GM08714 (cell line): Measurements from ENCODE around the gene OTOA.
"Not testable (repeated sequence)": the region's sequence is repeated elsewhere in the genome, so short reads cannot be mapped to it uniquely, and the experiment has no call there.

Experiments
- H3K4me3 ChIP-seq: fragments of 200-500 bp; sonication (Bioruptor generic); 2 replicates; pipeline ENCODE4 v1.5.1; 2014; ENCODE audit warnings: mild to moderate bottlenecking, low read length, inconsistent platforms
- ZNF274 ChIP-seq: IDR thresholded peaks from 2 replicates; pipeline ENCODE4 v1.6.1; 2012; ENCODE audit warnings: mild to moderate bottlenecking, low read depth, low read length

Gene OTOA

GRCh38 chr16:21663889-21664647, at the start of gene OTOA:
TSS of gene OTOA (plus strand) at chr16:21663968. CDS start at chr16:21678515, 14,547 bp downstream.
- TF ChIP-seq ZNF274: no peak
- no peak within 1 kb of the TSS for H3K4me3 ChIP-seq

DNA sequence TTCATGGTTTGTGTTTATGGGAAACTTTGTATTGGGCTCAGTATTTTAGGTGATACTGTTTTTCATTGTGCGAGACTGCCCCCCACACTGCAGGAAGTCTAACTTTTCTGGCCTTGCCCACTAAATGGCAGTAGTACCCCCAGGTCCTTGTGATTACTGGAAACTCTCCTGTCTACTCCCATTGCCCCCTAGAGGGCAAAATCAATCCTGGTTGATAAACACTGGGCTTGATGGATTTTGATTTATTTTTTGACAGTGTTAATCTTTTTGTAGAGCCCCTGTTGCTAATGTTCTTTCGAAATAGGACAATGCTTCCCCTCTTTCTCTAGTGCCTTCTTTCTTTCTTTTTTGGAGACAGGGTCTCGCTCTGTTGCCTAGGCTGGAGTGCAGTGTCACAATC, 48.9 kb upstream of the OTOA start:
- H3K4me3 ChIP-seq: no peak overlapping the region
- TF ChIP-seq ZNF274: no peak

- no peak for TF ChIP-seq ZNF274
- H3K4me3 ChIP-seq: no peak overlapping the region
These were observed 46.2 kb upstream of the OTOA start for GRCh38 chr16:21617607-21618006.

- no peak for TF ChIP-seq ZNF274
These were observed 45.5 kb upstream of the OTOA start for GRCh38 chr16:21618281-21618680.

GRCh38 chr16:21619765-21620425, 43.9 kb upstream of the OTOA start:
- no peak for TF ChIP-seq ZNF274
- H3K4me3 ChIP-seq: no peak overlapping the region

More at GRCh38 chr16:21618281-21618680, 45.5 kb upstream of the OTOA start:
- H3K4me3 ChIP-seq: no peak overlapping the region

GRCh38 chr16:21620592-21620991, 43.2 kb upstream of the OTOA start:
- H3K4me3 ChIP-seq: no peak overlapping the region

GRCh38 chr16:21622545-21622944, 41.2 kb upstream of the OTOA start:
- TF ChIP-seq ZNF274: no peak
- no peak overlapping the region for H3K4me3 ChIP-seq

More at GRCh38 chr16:21620592-21620991, 43.2 kb upstream of the OTOA start:
- no peak for TF ChIP-seq ZNF274

GRCh38 chr16:21625026-21625425, 38.7 kb upstream of the OTOA start:
- no peak for TF ChIP-seq ZNF274
- H3K4me3 ChIP-seq: no peak overlapping the region

- no peak for TF ChIP-seq ZNF274
These were observed 37.0 kb upstream of the OTOA start for GRCh38 chr16:21626659-21627277.

GRCh38 chr16:21628121-21628726, 35.5 kb upstream of the OTOA start:
- no peak overlapping the region for H3K4me3 ChIP-seq
- TF ChIP-seq ZNF274: no peak

More at GRCh38 chr16:21626659-21627277, 37.0 kb upstream of the OTOA start:
- H3K4me3 ChIP-seq: no peak overlapping the region

DNA sequence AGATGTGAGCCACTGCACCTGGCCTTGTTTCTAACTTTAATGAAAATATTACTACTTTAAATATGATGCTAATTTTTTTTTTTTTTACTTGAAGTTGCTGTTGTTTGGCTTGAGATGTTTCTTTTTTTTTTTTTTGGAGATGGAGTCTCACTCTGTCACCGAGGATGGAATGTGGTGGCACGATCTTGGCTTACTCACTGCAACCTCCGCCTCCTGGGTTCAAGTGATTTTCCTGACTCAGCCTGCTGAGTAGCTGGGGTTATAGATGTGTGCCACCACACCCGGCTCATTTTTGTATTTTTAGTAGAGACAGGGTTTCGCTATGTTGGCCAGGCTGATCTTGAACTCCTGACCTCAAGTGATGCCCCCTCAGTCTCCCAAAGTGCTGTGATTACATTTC, 35.0 kb upstream of the OTOA start:
- H3K4me3 ChIP-seq: no peak overlapping the region
- TF ChIP-seq ZNF274: no peak

DNA sequence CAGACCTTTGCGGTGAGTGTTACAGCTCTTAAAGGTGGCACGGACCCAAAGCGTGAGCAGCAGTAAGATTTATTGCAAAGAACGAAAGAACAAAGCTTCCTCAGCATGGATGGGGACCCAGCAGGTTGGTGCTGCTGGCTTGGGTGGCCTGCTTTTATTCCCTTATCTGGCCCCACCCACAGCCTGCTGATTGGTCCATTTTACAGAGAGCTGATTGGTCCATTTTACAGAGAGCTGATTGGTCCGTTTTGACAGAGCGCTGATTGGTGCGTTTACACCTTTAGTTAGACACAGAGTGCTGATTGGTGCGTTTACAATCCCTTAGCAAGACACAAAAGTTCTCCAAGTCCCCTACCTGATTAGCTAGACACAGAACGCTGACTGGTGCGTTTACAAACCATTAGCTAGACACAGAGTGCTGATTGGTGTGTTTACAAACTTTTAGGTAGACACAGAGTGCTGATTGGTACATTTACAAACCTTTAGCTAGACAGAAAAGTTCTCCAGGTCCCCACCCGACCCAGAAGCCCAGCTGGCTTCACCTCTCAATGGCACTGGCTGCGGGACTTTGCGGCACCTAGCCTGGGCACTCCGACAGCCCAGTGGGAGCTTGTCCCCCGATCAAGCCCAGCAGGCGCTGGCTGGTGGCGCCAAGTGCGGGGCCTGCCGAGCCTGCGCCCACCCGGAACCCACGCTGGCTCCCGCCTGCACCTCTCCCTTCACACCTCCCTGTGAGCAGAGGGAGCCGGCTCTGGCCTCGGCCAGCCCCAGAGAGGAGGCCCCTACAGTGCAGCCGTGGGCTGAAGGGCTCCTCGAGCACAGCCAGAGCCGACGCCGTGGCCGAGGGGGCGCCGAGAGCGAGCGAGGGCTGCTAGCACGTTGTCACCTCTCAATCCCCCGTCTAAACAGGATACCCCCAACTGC, 33.9 kb upstream of the OTOA start:
- H3K4me3 ChIP-seq: not testable (repeated sequence)

DNA sequence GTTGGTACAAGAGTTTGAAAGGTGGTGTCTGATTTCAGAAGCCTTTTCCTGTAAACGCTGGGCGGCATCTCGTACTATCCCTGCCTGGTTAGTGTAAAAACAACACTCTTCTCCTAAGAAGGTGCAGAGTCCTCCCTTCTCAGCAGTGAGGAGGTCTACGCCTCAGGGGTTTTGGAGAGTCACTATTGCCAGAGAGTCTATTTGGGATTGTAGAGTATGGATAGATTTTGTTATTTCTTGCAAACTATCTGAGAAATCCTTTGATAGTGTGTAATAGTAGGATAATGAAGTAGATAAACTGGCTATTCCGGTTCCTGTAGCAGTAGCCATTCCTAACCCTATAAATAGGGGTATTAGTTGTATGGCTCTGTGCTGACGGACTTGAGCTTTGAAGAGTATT, 32.9 kb upstream of the OTOA start:
- H3K4me3 ChIP-seq: not testable (repeated sequence)

DNA sequence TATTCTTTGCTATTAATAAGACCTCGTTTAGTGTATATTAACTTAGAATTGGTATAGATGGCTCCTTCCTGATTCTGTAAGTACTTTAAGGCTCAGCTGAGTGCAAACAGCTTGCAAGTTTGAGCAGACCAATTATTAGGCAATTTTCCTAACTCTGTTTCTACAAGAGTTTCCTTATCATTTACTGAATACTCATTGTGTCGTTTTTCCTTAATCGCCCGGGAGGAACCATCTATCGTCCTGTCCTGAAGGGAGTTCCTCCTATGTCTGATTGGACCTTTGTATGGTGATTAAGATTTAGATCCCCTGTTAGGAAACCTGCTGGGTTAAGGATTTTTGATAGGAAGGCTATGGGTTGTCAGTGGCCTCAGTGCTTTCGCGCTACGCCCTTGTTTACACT, 32.4 kb upstream of the OTOA start:
- not testable (repeated sequence) for H3K4me3 ChIP-seq

GRCh38 chr16:21631951-21632575, 31.7 kb upstream of the OTOA start:
- H3K4me3 ChIP-seq: not testable (repeated sequence)
